Eye (tissue), 1 donor: ENCODE measurements around the gene FST.

Experiments used
- DNase-seq: peaks from one replicate; pipeline ENCODE4 v3.0.0-alpha.2; 2015

The FST gene

DNA sequence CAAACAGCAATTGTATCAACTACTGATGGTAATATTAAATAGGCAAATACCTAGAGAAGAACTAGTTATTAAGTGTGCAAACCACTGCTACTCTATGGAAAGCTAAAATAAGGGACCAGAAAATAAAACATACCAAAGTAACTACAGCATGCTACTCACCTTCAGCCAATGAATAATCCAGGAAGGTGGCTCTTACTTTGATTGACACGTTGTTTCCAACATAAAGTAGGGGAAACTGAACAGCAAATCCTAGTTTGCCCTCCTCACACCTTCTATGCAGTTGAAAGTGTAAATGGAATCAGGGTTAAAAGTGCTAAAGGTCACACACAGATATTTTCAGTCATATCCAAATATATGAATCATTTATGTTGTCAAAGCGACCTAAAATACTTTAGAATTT, 5.1 kb upstream of the FST start:
- no peak for DNase-seq

GRCh38 chr5:53476019-53476418, 4.4 kb upstream of the FST start:
- no peak for DNase-seq

DNA sequence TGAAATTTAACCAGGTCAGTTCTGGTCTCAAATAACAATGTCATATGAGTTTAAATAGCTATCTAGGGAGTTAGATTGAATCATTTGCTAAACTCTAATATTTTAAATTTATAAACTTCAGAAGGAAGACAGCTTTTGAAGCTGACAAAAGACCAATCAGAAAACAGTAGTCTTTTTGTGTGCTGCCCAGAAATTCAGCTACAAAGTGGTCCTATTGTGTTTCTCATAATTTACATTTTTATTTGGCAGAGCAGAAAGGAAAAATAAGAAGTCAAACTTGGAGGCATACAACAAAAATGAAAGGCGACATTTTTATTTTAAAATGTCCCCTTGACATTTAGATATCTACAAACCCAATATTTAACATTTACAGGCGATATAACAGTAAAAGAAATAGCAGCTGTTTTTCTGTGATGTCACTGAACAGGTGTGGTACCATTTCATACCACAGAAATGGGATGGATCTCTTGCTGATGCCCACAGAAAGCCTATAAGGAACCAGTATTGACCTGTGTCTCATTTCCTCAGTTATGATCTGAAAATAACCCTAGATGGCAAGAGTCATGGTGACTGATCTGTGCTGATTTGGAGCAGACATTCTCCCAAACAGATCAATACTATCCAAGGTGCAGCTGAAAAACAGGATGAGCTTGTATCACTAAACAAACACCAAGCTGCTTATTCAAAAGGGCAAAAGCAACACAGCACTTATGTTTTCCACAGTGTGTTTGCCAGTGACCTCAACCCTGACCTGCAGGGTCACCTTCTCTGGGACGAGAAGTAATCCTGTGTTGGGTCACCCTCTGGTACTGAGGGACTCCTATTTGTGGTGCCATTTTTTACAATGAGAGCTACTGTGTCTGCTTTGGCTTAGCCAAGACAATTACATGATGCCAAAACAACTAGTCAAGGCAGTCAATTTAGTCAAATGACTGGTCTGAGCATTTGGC, 3.6 kb upstream of the FST start:
- DNase-seq, result no peak

DNA sequence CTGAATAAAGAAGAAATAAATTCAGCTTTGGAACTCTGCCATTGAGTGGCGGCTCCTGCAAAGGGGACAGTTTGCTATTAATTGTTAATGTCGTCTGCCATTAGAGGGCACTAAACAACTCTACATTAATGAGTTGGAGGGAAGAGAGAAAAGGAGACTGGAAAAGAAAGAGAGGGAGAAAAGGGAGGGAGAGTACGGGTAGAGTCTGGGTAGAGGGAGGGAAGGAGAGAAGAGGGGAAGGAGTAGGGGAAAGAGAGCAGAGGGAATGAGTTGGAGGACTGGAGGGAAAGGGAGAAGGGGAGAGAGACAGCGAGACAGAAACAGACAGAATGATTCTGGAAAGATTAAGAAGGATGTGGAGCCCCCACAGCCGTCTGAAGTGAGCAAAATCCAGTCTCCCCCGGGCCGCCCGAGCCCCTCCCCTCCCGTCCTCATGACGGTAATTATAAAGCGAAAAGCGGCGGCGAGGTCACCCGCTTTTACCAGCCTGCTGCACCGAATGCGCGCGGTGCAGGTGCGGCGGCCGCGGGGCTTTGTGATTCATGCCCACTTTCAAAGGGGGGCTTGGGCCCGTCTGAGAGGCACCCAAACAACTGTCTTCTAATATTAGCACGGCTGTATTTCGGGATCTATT, 1.9 kb upstream of the FST start:
- peak; percentile 87 for DNase-seq

DNA sequence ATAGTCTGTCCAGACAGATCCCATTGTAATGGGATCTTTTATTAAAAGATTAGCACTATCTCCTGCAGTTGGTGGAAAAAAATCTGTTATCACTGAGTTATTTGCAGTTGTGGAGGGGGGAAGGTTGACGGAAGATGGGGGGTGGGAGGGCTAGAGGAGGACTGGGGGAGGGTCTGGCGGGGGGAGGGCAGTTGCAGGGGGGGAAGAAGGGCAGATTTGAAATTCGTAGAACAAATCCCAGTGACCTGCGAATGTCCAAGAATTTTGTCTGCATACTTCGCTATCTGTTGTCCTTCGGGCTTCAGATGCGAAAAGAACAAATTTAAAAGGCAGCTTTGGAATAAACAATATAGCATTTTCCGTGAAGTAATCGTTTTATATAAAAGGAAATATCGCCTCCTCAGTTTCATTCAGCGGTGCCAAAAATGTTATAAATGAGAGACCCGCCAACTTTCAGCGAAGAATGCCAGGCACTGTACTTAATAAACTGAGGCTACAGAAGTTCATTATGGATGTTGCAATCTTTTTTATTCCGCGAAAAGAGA, 1.3 kb upstream of the FST start:
- DNase-seq, result peak; percentile 77

DNA sequence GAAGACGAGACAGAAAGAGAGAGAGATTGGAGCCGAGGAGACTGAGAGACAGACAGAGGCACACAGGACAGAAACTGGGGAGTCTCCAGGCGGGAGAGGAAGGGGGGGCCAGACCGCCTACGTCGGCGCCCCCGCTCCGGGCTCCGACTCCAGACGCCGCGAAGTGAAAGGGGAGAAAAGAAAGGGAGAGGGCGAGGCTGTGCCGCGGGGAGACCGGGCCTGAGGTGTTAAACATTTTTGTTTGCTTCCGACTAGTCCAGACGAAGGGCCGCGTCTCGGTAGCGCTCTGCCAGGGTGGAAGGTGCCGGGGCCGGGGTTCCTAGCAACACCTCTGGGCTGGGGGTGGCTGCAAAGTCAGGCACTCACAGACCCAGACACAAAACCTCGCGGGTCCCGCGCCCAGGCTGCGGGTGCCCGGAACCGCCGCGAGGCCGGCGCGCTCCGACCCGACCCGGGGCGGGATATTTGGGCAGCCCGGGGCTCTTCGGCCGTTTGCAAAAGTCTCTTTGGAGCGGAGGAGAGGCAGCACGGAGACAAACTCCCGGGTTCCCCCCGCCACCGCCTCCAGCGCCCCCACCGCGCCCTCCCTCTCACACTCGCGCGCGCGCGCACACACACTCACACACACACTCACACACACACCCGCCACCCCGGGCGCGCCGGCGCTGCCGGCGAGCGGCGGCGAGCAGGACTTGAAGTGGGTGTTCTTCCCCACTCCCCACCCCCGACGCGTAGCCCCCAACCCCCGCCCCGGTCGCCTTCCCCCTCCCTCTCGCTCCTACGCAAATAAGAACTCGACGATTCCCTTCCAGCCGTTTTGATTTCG, 626 bp upstream of the FST start:
- DNase-seq, result peak; percentile 81

DNA sequence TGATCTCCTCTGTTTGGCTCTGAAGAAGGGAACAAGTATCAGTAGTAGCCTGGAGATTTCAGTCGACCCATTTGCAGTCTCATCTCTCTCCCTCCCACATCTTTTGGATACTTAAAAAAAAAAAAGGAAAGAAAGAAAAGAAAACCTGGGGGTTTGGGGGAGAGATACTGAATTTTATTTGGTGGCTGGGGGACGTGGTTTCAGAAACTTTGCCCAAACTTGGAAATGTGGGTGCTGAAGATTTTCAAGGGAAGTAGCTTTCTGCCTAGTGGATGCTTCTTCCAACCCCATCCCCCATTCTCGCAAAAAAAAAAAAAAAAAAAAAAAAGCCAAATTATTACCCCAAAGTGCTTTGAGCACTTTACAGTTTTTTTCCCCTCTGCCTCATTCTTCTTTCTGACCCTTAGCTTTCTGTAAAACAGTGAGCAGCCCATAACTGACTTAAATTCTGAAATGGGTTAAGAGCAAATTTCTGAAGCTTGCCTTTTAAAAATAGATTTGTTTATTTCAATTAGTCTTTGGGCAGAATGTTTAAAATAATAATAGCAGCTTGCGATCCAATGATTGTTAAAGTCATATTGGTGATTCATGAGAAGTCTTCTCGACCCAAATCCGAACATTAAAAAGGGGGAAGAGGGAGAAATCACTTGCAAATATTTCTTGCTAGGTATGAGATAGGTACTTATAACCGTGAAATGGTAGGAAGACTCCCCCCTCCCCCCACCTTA, 894 bp downstream of the FST start:
- no peak for DNase-seq

- peak; percentile 68 for DNase-seq
Measured at GRCh38 chr5:53481887-53482716, 1.7 kb downstream of the FST start.

- no peak for DNase-seq
Measured at GRCh38 chr5:53482717-53483638, 2.5 kb downstream of the FST start.

GRCh38 chr5:53487436-53487835, 7.0 kb downstream of the FST start:
- no peak for DNase-seq

GRCh38 chr5:53488195-53488722, 7.8 kb downstream of the FST start:
- DNase-seq, result no peak

GRCh38 chr5:53490747-53491146, 10.3 kb downstream of the FST start:
- no peak for DNase-seq

DNA sequence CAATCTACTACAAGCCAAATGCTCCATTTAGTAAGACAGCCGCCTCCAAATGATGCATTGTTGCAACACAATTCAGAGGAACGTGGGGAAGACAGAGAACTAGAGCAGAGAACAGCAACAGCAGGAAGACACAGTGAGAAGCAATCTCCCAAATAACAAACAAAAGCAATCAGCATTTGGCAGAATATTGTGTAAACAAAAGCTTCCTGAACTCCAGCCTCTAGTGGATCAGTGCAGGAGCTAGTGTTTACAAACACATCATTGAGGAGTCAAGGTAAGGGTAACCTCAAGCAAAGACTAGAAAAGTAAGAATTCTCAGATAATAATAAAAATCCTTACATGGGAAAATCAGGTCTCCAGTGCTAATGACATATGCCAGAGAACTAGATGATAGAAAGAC, 20.6 kb downstream of the FST start:
- DNase-seq, result no peak

GRCh38 chr5:53503562-53504218, 23.3 kb downstream of the FST start:
- DNase-seq, result no peak

DNA sequence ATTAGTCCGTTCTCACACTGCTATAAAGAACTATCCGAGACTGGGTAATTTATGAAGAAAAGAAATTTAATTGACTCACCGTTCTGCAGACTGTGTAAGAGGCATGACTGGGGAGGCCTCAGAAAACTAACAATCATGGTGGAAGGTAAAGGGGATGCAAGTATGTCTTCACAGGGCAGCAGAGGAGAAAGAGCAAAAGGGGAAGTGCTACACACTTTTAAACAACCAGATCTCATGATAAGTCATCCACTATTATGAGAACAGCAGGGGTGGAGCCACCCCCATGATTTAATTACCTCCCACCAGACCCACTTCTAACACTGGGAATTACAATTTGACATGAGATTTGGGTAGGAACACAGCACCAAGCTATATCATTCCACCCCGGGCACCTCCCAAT, 26.6 kb downstream of the FST start:
- no peak for DNase-seq

GRCh38 chr5:53508125-53508524, 27.7 kb downstream of the FST start:
- no peak for DNase-seq

GRCh38 chr5:53512539-53512938, 32.1 kb downstream of the FST start:
- DNase-seq, result no peak

DNA sequence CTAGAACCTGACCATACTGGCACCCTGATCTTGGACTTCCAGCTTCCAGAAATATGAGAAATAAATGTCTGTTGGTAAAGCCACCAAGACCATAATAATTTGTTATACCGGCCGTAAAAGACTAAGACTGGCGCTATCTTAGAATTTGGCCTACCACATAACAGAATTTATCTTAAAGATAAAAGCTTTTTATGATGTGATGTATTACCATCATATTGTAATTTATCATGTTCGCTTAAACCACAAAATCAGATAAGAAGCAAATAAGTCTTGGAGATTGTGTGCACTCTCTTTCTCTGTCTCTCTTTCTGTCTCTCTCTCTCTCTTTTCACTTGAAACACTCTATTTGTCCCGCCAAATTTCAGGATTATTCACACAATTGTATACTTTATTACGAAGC, 35.6 kb downstream of the FST start:
- DNase-seq, result no peak

DNA sequence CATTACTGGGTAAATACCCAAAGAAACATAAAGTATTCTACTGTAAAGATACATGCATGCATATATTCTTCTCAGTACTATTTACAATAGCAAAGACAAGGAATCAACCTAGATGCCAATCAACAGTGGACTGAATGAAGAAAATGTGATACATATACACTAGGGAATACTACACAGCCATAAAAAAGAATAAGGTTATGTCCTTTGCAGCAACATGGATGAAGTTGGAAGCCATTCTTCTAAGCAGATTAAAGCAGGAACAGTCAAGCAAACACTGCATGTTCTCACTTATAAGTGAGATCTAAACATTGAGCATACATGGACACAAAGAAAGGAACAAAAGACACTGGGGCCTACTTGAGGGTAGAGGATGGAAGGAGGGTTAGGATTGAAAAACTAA, 40.4 kb downstream of the FST start:
- DNase-seq, result no peak
